Stomach (tissue), 4 donors: ENCODE data around the gene HMOX2.

Experiments used
- CTCF ChIP-seq, 7 experiments: fragments of 450-650 bp in 4 of 7; fragments of 200-600 bp in 3 of 7; sonication (generic) in 3 of 7; IDR thresholded peaks; one replicate each; pipeline ENCODE4 v1.5.1; 2016 to 2019; ENCODE audit warnings: antibody characterized with exemption in 7 of 7, control low read depth in 2 of 7, mild to moderate bottlenecking in 1 of 7
- EP300 ChIP-seq: sonication (generic); formaldehyde crosslinking; IDR thresholded peaks from one replicate; pipeline ENCODE4 v1.6.1; 2017; ENCODE audit warnings: antibody characterized with exemption
- POLR2A ChIP-seq, 4 donors: fragments of 450-650 bp; IDR thresholded peaks; one replicate each; pipeline ENCODE4 v1.6.1; 2016; ENCODE audit warnings: antibody characterized with exemption in 4 of 4, control low read depth in 2 of 4, mild to moderate bottlenecking in 1 of 4, moderate library complexity in 1 of 4
- POLR2AphosphoS5 ChIP-seq, 3 donors: sonication (generic); formaldehyde crosslinking; IDR thresholded peaks; one replicate each; pipeline ENCODE4 v1.6.1; 2016; ENCODE audit warnings: antibody characterized with exemption in 3 of 3

GRCh38 chr16:4499196-4499555, 23.0 kb downstream of the HMOX2 start:
- TF ChIP-seq POLR2A (IDR thresholded peaks at IDR 0.05) (no peak), CTCF (IDR thresholded peaks at IDR 0.05) (no peak), POLR2AphosphoS5 (IDR thresholded peaks at IDR 0.05) (no peak), EP300 (no peak)
